ENCODE data around the gene OR4D1.

Gene OR4D1

DNA sequence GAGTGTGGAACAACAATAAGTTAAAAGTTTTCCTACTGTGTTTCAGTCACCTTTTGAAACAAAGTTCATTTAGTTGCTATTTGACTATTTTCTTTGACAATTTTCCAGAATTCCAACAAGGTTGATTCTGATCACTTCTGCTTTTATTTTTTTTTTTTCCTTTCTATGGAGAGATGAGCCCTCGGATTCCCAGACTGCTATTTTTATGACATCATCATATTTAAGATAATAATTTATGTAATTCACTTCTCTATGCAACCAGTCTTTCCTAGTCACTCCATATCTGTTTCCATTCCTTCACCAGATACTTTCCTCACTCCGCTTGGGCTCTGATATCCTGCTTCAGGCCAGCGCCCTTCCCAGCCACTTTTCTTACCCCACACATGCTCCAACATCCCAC lies 26.7 kb downstream of the OR4D1 start:
- TF ChIP-seq, protein P1, sequence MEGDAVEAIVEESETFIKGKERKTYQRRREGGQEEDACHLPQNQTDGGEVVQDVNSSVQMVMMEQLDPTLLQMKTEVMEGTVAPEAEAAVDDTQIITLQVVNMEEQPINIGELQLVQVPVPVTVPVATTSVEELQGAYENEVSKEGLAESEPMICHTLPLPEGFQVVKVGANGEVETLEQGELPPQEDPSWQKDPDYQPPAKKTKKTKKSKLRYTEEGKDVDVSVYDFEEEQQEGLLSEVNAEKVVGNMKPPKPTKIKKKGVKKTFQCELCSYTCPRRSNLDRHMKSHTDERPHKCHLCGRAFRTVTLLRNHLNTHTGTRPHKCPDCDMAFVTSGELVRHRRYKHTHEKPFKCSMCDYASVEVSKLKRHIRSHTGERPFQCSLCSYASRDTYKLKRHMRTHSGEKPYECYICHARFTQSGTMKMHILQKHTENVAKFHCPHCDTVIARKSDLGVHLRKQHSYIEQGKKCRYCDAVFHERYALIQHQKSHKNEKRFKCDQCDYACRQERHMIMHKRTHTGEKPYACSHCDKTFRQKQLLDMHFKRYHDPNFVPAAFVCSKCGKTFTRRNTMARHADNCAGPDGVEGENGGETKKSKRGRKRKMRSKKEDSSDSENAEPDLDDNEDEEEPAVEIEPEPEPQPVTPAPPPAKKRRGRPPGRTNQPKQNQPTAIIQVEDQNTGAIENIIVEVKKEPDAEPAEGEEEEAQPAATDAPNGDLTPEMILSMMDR (IDR thresholded peaks at IDR 0.05; ENCODE audit: extremely low read depth, missing control alignments), result no peak
- no peak for DNase-seq (ENCODE audit: low spot score)

DNA sequence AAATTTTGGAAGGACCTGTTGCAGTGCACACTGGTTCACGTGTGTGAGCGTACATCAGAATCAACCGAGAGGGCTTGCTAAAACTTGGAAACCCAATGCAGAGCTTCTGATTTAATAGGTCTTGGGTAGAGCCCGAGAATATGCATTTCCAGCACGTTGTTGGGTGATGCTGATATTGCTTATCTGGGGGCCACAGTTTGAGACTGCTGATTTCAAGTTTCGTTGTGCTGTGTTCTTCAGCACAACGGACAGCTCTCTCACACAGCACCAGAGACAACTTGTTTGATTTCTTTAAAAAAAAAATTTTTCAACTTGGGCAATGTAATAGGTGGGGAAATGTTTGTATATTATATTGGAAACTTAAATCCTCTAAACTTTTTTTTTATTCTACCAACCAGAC lies 28.0 kb downstream of the OR4D1 start:
- TF ChIP-seq, protein P1 (IDR thresholded peaks at IDR 0.05; ENCODE audit: extremely low read depth, missing control alignments), result no peak
- DNase-seq (ENCODE audit: low spot score), result no peak

DNA sequence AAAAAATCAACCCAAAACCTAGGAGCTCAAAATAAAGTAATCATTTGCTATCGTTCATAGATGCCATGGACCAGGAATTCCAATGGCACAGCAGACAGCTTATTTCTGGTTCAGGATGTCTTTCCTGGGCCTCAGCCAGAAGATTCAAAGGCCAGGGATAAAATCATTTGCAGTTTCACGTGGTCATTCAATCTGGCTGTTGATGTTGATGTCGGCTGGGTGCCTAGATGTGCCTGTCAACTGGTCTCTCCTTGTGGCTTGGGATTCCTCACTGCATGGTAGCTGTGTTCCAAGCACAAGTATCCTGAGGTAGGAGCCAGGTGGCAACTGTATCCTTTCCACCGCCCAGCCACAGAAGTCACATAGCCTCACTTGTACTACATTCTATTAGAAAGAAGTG lies 33.6 kb downstream of the OR4D1 start:
- TF ChIP-seq, protein P1 (IDR thresholded peaks at IDR 0.05; ENCODE audit: extremely low read depth, missing control alignments), result no peak
- no peak for DNase-seq (ENCODE audit: low spot score)

DNA sequence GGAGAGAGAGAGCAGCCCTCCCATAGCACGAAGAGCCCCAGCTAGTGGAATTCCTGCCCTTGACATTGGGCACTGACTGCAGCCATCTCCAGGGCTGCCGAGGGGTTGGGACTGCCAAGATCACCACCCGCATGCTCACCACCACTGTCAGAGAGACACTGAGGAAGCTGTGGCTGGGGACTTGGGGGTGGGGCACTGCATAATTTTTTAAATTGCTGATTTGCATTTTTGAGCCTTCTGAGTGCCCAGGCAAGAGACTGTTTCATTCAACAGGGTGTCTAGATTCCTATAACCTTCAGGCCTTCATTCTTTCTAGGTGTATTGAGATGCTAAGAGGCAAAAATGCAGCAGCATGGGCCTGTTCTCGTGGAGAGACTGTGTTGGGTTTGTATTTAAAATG lies 35.3 kb downstream of the OR4D1 start:
- no peak for DNase-seq (ENCODE audit: low spot score)
- TF ChIP-seq, protein P1 (IDR thresholded peaks at IDR 0.05; ENCODE audit: extremely low read depth, missing control alignments), result no peak

DNA sequence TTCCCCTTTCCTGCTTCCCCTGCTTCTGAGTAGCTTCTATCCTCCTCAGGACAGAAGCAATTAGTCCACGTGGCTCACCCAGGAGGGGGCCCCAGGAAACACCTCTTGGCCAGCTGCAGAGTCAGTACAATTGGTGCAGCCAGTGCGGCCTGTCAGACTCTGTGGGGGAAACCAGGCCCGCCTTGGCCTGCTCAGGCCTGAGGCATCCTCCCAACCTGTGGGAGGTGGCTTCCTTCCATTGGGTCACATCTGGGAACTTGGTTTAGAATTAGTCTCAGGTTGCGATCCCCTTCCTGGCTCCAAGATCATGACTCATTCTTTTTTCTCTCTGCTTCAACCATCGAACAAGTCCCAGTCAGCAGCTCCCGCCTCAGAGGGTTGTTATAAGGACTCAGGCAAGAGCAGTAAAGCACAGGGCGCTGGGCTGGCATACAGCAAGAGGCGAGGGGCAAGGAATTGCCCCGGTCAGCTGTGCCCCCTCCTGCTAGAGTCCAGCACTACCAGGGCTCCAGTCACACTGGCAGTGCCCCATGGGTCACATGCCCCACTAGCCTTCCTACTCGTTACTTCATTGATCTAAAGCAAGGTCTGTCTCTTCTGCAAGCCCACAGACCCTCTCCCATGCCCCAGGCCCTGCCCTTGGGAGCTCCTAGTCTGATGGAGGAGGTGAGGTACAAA lies 36.3 kb downstream of the OR4D1 start:
- TF ChIP-seq, protein P1 (IDR thresholded peaks at IDR 0.05; ENCODE audit: extremely low read depth, missing control alignments), result no peak
- no peak for DNase-seq (ENCODE audit: low spot score)

DNA sequence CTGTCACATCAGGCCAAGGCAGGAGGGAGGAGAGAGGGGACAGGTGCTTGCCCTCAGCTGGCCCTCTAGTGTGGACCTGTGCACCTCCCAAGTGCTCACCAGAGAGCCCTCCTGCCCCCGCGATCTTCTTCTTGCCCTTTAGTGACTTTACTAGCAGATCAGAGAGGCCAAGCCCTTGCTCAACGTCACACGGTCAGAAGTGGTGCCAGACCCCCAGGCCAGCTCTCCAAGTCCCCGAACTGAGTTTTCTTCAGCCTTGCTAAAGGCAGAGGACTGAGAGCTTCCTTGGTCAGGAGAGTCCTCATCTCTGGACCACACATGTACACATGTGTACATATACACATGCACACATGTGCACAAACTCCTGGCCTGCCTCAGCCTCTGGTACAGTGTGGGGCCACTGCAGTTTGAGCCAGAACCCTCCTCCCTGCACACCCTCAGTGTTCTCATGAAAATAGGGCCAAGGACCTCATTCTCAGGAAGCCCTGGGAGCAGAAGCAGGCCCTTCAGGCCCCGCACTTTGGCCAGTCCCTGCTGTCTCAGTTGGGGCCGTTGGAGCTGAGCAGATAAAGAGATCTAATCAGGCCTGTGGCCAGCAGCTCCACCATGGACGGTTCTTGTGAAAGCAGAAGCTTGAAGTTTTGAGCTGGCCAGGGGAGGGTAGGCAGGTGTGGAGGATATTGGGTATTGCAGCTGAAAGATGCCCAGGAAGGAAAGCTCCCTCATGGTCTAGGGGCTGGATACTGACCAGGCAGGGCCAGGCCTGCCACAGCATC lies 37.0 kb downstream of the OR4D1 start:
- TF ChIP-seq, protein P1 (IDR thresholded peaks at IDR 0.05; ENCODE audit: extremely low read depth, missing control alignments), result no peak

DNA sequence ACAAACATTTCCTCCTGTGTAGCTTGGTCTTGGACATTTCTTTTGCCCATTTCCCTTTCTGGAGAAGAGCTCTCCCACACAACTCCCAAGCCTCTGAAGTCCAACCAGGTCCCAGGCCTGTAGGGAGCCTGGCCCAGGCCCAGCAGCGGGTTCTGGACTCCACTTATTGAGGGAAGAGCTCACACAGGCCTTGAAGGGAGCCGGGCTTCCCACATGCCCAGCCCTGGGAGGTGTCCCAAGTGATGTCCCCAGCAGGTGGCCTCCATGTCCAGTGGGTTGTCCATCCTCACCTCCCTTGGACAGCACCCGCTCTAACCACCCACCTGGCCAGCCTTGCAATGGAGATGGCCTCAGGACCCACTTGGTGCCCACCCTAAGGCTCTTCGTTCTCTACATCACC lies 38.4 kb downstream of the OR4D1 start:
- TF ChIP-seq, protein P1 (IDR thresholded peaks at IDR 0.05; ENCODE audit: extremely low read depth, missing control alignments), result no peak
- DNase-seq (ENCODE audit: low spot score), result no peak

More for the DNA sequence above, 37.0 kb downstream of the OR4D1 start:
- no peak for DNase-seq (ENCODE audit: low spot score)
